Measurements from ENCODE around the gene GNG8. TPM values are rescaled to one million over a fixed set of nuclear protein-coding genes. Genes with fewer than 3 reads are reported as not detected.

Gene GNG8
- total and polyA plus RNA-seq, 10 of the 15 experiments (the other 5 are each of a cell fraction or from before 2014, with no cell fraction given) = 1.2 to 6.6 (median 2.7) TPM; not detected in 6

- TF ChIP-seq PRDM15 (CRISPR knock-in tag; IDR thresholded peaks at IDR 0.05) = no peak
- TF ChIP-seq ZNF24 (IDR thresholded peaks at IDR 0.05) = no peak
- no peak for TF ChIP-seq CBFB (IDR thresholded peaks at IDR 0.05; ENCODE audit: low read depth)
- TF ChIP-seq SMAD1 (IDR thresholded peaks at IDR 0.05; ENCODE audit: low read depth, partially characterized antibody) = no peak
- no peak for TF ChIP-seq KDM1A (IDR thresholded peaks at IDR 0.05; ENCODE audit: borderline replicate concordance)
- TF ChIP-seq CHD2 (IDR thresholded peaks at IDR 0.05; ENCODE audit: borderline replicate concordance, low read depth, low read length) = 0 out of 2 replicates have a peak, but pooled peaks have one; percentile 45
- no peak for TF ChIP-seq PML (IDR thresholded peaks at IDR 0.05; ENCODE audit: low read length)
- TF ChIP-seq SPI1 (IDR thresholded peaks at IDR 0.05; ENCODE audit: borderline replicate concordance, insufficient read depth, low read depth, low read length) = peak; percentile 34; the same call in 1 of the 2 replicates
- no peak for TF ChIP-seq STAT1 (conservative IDR thresholded peaks at IDR 0.05)
- TF ChIP-seq EP300 (IDR thresholded peaks at IDR 0.05; ENCODE audit: borderline replicate concordance in 1 of 2, control insufficient read depth in 1 of 2, low read depth in 2 of 2, low read length in 2 of 2) = 0 out of 4 replicates have a peak, but pooled peaks of 1 of the 2 experiments have one; percentile 15
- no peak for TF ChIP-seq SUPT20H (IDR thresholded peaks at IDR 0.05; ENCODE audit: borderline replicate concordance, control insufficient read depth, low read depth, low read length)
- TF ChIP-seq SMARCA5 (IDR thresholded peaks at IDR 0.05) = no peak
- no peak for TF ChIP-seq CBX3 (IDR thresholded peaks at IDR 0.05; ENCODE audit: borderline replicate concordance, low read depth)
- 0 out of 2 replicates have a peak, but pooled peaks have one; percentile 29 for TF ChIP-seq LARP7 (IDR thresholded peaks at IDR 0.05)
- TF ChIP-seq PKNOX1 (IDR thresholded peaks at IDR 0.05) = no peak
- no peak for TF ChIP-seq ZBTB4 (CRISPR knock-in tag; IDR thresholded peaks at IDR 0.05)
- no peak for TF ChIP-seq TCF7 (IDR thresholded peaks at IDR 0.05; ENCODE audit: borderline replicate concordance)
- no peak for TF ChIP-seq FOS (IDR thresholded peaks at IDR 0.05; ENCODE audit: borderline replicate concordance, extremely low read depth, insufficient read length)
- no peak for TF ChIP-seq NRF1 (conservative IDR thresholded peaks at IDR 0.05; ENCODE audit: low read depth, low read length)
These were observed 12.3 kb upstream of the GNG8 start (continued) for GRCh38 chr19:46648060-46648960.
